Rectal smooth muscle tissue (tissue), 1 donor: ENCODE data around the gene HOXA6.

Experiments
- H3K27ac ChIP-seq: one replicate; pipeline ENCODE4 v1.7.0; 2013; ENCODE audit warnings: low read depth, low read length, inconsistent platforms
- H3K27me3 ChIP-seq: one replicate; pipeline ENCODE4 v1.7.0; 2013; ENCODE audit warnings: low read length; ENCODE audit not compliant: control insufficient read depth, insufficient read depth
- H3K36me3 ChIP-seq: one replicate; pipeline ENCODE4 v1.7.0; 2013; ENCODE audit warnings: low read length; ENCODE audit not compliant: control insufficient read depth, insufficient read depth
- H3K4me1 ChIP-seq: one replicate; pipeline ENCODE4 v1.7.0; 2013; ENCODE audit warnings: low read length; ENCODE audit not compliant: control insufficient read depth, insufficient read depth
- H3K4me3 ChIP-seq: one replicate; pipeline ENCODE4 v1.7.0; 2013; ENCODE audit warnings: low read length
- H3K9ac ChIP-seq: one replicate; pipeline ENCODE4 v1.7.0; 2013; ENCODE audit warnings: low read length

Gene HOXA6

DNA sequence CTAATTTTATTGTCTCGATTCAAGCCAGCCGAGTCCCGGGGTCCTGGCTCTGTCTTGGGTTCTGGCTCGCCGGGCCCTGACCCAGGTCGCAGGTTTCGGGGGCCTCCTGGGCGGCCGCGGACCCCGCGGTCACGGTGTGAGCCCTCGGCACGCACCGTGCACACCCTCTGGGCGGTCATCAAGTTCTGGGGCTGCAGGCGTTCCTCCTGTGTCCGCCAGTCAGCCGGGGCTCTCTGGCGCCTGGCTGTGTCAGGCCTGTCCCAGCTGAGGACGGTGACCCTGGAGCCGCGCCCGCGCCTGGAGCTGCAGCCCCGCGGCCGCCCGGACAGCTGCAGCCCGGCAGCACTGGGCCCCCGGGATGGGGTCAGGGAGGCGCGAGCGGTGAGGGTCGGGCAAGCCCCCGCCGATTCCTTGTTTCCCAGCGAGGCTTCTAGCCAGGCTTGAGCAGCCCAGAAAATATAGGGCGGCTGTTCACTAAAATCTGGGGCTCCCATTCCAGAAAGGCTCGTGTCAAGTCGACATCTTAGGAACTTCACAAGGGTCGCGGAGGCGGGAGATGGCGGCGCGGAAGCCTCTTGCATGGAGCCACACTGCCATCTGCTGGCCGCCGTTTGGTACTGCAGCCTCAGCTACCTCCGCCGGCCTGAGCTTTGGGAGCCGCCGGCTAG, 13.1 kb upstream of the HOXA6 start:
- Histone ChIP-seq H3K27me3 (peaks cover 2% of the 10 kb centered on the region), H3K4me1 (no peaks in the 10 kb centered on the region), H3K9ac (peak overlapping the region; percentile 29), H3K36me3 (no peaks in the 10 kb centered on the region), H3K27ac (peak overlapping the region; percentile 64), H3K4me3 (peak overlapping the region; percentile 79)

DNA sequence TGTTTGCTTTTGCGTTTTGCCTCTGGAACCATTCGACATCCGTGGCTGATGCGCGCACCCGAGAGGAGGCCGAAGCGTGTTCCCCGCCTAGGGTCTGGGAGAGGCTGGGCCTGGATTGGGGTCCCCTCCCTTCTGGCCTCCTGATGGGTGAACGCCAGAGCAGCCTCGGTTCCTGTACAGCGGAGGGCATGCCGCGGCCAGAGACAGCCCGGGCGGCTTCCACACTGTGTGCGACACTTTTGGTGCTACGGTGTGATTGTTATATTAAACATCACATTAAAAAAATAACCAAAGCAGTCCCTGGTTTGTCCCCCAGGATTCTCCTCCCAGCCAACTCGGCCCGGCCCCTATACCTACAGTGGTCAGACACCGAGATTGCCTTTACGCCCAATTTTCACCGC, 12.6 kb upstream of the HOXA6 start:
- Histone ChIP-seq H3K9ac (peak overlapping the region; percentile 29), H3K4me3 (peak overlapping the region; percentile 79), H3K4me1 (peaks cover 5% of the 10 kb centered on the region), H3K27me3 (peaks cover 2% of the 10 kb centered on the region), H3K36me3 (no peaks in the 10 kb centered on the region), H3K27ac (no peak overlapping the region)

DNA sequence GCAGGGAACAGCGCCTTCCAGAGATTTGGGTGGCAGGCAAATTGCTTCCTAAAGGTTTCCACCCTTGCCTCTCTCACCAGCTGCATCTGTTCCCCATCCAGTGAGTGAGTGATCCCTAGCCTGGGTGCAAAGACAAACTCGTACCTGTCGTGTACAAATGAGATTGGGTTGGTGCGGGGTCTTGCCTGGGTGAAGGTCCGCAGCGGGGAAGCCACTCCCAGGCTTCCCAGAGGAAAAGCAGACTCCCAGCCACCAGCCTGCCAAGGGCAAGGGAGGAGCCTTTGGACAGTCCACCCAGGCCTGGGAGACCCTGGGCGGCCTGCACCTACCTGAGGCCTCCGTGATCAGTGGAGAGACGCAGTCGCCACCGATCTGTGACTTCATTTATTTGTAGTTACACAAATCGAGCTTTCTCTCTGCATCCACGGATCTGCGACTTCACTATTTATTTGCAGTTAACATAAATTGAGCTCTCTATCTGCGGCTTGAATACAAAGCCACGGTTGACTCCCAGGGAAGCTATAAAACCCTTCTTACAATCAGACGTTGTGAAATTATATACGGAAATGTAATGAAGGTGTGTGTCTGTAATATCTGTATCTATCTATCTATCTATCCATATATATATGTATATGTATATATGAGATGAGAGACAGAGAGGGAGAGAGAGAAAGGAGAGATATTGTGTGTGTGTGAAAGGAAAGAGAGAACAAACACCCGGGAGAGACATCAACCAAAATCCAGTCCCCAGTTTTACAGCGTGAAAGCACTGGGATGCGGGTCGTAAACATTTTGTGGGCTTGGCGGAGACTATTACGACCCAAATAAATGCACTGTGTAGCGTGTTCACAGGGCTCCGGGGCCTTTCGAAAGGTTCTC, 11.9 kb upstream of the HOXA6 start:
- Histone ChIP-seq H3K9ac (no peak overlapping the region), H3K27me3 (peaks cover 2% of the 10 kb centered on the region), H3K36me3 (no peaks in the 10 kb centered on the region), H3K4me3 (peak overlapping the region; percentile 79), H3K4me1 (peaks cover 7% of the 10 kb centered on the region), H3K27ac (no peak overlapping the region)

DNA sequence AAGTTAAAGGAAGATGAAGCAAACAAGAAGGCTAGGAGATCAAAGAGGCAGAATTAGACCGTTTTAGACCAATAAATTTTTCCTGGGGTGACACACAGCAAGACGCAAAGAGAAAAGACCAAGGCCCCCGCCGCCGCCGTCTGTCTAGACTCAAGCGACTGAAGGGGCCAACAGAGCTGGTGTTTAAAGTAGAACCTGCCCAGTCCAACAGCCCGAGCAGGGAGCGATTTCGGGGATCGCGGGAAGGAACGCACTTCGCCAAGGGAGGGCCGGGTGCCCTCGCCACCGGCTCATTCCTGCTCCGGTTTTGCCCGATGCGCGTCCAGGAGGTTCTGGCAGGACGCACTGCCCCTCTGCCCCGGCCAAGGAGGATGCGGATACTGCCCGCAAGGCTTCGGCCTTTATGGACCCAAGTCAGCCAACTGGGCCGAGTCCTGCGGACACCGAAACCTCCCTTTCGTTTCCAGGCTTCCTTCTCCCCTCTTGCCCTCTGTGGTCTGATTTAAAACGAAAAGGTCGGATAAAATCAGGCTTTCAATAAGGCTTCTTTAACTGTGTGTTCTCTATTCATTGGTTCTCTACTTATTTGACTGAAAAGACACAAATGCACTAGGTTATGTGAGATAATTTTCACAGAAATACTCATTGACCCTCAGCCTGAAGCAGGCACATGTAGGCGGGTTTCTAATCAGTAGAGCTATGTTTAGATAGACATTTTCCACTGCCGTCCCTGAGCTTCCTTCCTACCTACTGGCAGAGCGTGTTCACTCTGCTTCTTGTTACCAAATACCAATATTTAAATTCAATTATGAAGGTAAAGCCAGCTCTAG, 11.1 kb upstream of the HOXA6 start:
- Histone ChIP-seq H3K4me1 (peaks cover 7% of the 10 kb centered on the region), H3K27me3 (peaks cover 2% of the 10 kb centered on the region), H3K36me3 (no peaks in the 10 kb centered on the region), H3K27ac (no peak overlapping the region), H3K9ac (no peak overlapping the region), H3K4me3 (peak overlapping the region; percentile 54)

DNA sequence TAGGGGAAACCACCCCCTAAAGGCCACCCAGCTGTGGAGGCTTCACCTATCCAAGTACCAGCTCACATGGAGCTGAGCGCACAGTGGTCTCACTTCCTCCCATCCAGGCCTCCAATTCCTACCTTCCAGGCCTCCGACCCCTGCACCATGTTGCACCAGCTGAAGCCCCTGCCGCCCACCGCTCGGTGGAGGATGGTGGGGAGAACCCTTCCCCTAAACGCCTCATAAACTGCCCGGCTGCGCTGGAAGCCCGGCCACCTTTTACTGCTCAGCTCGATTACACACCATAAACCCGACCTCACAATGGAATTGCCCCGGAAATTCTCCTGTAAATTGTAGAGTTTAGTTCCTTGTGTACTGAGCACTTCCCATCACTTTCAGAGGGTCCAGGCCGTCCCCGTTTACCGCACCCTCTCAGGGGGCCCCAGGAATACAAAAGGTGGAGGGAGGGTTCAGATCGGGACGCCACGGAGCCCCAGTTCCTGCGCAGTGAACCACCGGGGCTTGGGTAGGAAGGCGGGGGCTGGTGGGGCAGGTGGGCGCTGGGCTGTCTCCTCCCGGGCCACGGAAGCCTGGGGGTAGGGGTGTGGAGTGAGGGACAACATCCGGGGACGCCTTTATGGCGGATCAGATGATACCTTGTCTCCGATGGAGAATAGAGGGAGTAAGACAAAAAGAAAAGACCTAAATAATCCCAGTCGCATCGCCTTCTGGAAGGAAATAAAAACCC, 10.3 kb upstream of the HOXA6 start:
- peaks cover 3% of the 10 kb centered on the region for H3K27me3 ChIP-seq
- H3K9ac ChIP-seq, result no peak overlapping the region
- H3K36me3 ChIP-seq, result no peaks in the 10 kb centered on the region
- H3K27ac ChIP-seq, result no peak overlapping the region
- peak overlapping the region; percentile 69 for H3K4me3 ChIP-seq
- H3K4me1 ChIP-seq, result peaks cover 10% of the 10 kb centered on the region

DNA sequence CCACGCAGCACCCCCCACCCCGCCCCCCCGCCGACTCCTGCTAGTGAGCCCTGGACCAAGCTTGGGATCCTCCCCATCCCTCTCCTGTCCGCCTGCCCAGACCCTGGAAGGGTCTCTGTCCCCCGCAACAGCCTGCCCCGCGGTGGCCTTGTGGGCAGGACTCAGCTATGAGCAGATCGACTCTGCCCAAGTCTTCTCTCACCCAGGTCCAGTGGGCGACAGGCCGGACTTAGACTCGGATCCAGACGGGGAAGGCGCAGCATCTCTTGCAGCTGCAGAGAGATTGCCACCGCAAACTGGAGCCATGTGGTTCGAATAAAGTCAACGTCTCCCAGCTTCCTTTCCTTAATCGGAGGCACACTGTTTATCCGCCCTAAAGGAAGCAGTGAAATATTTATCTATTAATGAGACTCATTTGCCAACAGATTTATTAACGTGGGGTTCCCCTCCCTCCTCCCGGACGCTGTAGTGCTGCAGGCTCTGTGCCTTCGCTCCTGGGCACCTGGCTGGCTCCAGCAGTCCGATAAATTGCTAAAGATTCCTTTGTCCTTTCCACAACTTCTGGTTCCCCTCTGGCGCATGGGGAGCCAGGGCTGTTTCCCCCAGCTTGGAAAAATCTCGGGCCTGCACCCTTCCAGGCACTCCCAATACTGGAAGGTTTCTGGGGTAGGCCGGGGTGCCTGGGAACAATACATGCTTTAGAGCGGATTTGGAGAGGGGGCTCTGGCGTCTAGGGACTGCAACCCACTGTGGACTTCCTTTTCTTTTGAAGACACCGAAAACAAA, 9.5 kb upstream of the HOXA6 start:
- Histone ChIP-seq H3K36me3 (no peaks in the 10 kb centered on the region), H3K9ac (peak overlapping the region; percentile 36), H3K27ac (peak overlapping the region; percentile 89), H3K4me1 (peaks cover 12% of the 10 kb centered on the region), H3K4me3 (peak overlapping the region; percentile 69), H3K27me3 (peaks cover 6% of the 10 kb centered on the region)

DNA sequence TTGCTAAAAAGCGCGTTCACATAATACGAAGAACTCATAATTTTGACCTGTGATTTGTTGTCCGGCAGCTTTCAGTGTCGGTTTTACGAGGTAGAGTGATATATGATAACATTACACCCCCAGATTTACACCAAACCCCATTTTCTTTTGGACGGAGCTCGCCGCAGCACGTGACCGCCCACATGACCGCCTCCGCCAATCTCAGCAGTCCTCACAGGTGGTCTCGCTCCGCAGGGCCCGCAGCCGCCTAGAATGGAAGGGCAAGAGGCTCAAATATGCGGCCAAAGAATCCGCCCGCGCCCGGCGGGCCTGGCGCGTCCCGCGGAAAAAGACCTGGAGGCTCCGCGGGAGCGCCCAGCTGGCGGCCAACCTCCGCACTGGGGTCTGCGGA, 8.9 kb upstream of the HOXA6 start, which contains the start of gene HOXA7:
Gene HOXA7, minus strand, starts transcription at position 168 of the 391 bp plus-strand sequence. Its CDS starts 130 bp downstream, at position 38.
- Histone ChIP-seq H3K4me1 (peaks cover 12% of the 10 kb centered on the region), H3K27ac (peak within 1 kb of the TSS; percentile 89), H3K4me3 (peak within 1 kb of the TSS; percentile 69), H3K27me3 (peaks cover 8% of the 10 kb centered on the region), H3K36me3 (no peaks in the 10 kb centered on the region), H3K9ac (peak within 1 kb of the TSS; percentile 36)

DNA sequence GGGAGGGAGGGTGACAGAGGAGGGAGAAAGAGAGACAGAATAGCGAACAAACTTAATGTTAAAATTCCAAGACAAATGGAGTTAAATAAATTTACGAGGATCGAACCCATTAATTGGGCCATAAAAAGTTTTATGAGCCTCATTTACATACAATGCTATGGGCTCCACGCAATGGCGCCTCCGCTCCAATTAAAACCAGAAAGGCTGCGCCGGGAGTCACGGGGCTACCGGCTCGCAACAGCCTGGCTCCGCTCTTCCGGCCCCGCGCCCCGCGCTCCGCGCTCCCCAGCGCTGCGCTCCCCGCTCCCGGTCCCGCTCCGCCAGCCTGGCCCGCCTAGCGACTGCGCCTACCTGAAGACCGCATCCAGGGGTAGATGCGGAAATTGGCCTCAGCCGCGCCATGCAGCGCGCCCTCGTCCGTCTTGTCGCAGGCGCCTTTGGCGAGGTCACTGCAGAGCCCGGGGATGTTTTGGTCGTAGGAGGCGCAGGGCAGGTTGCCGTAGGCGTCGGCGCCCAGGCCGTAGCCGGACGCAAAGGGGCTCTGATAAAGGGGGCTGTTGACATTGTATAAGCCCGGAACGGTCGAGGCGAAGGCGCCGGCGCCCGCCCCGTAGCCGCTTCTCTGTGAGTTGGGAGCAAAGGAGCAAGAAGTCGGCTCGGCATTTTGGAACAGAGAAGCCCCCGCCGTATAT, 8.4 kb upstream of the HOXA6 start:
- Histone ChIP-seq H3K4me1 (peaks cover 12% of the 10 kb centered on the region), H3K36me3 (no peaks in the 10 kb centered on the region), H3K9ac (peak overlapping the region; percentile 3), H3K27me3 (peaks cover 8% of the 10 kb centered on the region), H3K27ac (peak overlapping the region; percentile 89), H3K4me3 (peak overlapping the region; percentile 69)

DNA sequence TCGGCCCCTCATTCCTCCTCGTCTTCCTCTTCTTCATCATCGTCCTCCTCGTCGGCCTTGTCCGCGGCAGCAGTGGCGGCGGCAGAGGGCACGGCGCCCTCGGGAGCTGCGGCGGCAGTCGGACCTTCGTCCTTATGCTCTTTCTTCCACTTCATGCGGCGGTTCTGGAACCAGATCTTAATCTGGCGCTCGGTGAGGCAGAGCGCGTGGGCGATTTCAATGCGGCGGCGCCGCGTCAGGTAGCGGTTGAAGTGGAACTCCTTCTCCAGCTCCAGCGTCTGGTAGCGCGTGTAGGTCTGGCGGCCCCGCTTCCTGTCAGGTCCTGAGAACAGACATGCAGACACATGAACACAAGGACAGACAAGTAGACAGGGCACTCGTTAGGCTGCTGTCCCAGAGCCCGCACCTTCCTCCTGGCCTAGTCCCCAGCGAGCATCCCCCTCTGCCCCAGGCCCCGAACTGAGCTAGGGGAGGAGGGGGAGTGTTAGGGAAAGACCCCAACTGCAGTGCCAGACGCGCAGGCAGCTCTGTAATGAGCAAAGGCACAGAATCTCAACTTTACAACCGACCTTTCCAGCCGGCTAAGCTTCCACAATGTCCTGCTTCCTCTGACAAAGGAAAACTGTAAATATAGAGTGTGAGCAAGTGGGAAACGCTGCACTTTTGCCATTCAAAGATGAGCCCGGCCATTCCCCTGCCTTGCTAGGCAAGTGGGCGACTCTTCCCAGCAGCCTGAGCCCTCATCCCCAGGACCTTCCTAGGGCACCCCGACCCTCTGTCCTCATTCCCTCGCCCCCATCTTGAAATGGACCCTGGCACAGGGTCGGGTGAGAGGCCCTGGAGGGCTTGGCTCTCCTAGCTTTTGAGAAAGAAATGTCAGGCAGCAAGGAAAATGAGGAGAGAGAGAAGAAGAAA, 7.6 kb upstream of the HOXA6 start:
- Histone ChIP-seq H3K36me3 (no peaks in the 10 kb centered on the region), H3K4me1 (peaks cover 12% of the 10 kb centered on the region), H3K27ac (peak overlapping the region; percentile 89), H3K27me3 (peaks cover 8% of the 10 kb centered on the region), H3K9ac (peak overlapping the region; percentile 3), H3K4me3 (peak overlapping the region; percentile 69)

DNA sequence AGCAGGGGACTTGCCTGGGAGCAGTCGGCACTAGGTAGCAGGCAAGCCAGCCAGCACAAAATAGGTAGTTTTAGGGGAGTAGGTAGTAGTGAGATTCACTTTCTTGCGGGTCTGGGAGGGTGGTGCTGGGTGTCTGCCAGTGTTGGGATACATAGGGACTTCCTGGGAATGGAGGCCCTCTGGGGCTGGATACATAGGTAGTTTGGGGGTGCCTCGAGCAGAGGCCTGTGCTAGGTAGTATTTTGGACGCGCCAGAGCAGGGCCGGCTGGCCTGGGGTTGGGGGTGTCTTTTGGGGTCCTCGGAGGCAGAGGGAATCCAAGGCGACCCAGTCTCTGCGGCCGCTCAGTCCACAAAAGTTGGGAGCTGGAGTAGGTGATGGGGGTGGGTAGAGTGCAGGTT, 6.8 kb upstream of the HOXA6 start:
- Histone ChIP-seq H3K27ac (no peak overlapping the region), H3K4me3 (peak overlapping the region; percentile 26), H3K27me3 (peaks cover 8% of the 10 kb centered on the region), H3K36me3 (no peaks in the 10 kb centered on the region), H3K4me1 (peaks cover 12% of the 10 kb centered on the region), H3K9ac (no peak overlapping the region)
